GM23338 (cell line): ENCODE results near the gene ABCC9. TPM values are rescaled to one million over a fixed set of nuclear protein-coding genes. Genes with fewer than 3 reads are reported as not detected.

Source experiments
- ATAC-seq: fragments of 200-7000 bp; cut with Tn5 transposase; 3 replicates; pipeline ENCODE4 v1.9.1; 2020
- DNase-seq: peaks from one replicate; pipeline ENCODE4 v3.0.0-alpha.2; 2015; ENCODE audit warnings: low spot score
- H2AFZ ChIP-seq: fragments of 200-600 bp; sonication (generic); 2 replicates; pipeline ENCODE4 v1.8.0; 2016; ENCODE audit warnings: antibody characterized with exemption, mild to moderate bottlenecking, moderate library complexity
- H3F3A ChIP-seq: fragments of 200-600 bp; sonication (generic); replicated peaks from 2 replicates; pipeline ENCODE4 v1.8.0; 2017; ENCODE audit warnings: antibody characterized with exemption, mixed run types, low read depth
- H3K27ac ChIP-seq: fragments of 200-600 bp; sonication (generic); 2 replicates; pipeline ENCODE4 v1.6.1; 2016; ENCODE audit warnings: low read depth
- H3K27me3 ChIP-seq: fragments of 200-600 bp; sonication (generic); 2 replicates; pipeline ENCODE4 v1.8.0; 2016; ENCODE audit warnings: mild to moderate bottlenecking, mixed run types, moderate library complexity; ENCODE audit not compliant: insufficient read depth
- H3K36me3 ChIP-seq: fragments of 200-600 bp; sonication (generic); 2 replicates; pipeline ENCODE4 v1.8.0; 2016; ENCODE audit warnings: mild to moderate bottlenecking; ENCODE audit not compliant: insufficient read depth
- H3K4me1 ChIP-seq: fragments of 200-600 bp; sonication (generic); 2 replicates; pipeline ENCODE4 v1.8.0; 2016; ENCODE audit warnings: mild to moderate bottlenecking, moderate library complexity; ENCODE audit not compliant: insufficient read depth
- H3K4me2 ChIP-seq: fragments of 200-600 bp; sonication (generic); 2 replicates; pipeline ENCODE4 v1.7.1; 2017; ENCODE audit warnings: mixed run types
- H3K4me3 ChIP-seq: fragments of 200-600 bp; sonication (generic); 2 replicates; pipeline ENCODE4 v1.6.1; 2016; ENCODE audit warnings: mixed run types
- H3K79me2 ChIP-seq: fragments of 200-600 bp; sonication (generic); replicated peaks from 2 replicates; pipeline ENCODE4 v1.8.0; 2017; ENCODE audit warnings: mild to moderate bottlenecking; ENCODE audit not compliant: insufficient read depth
- H3K9me2 ChIP-seq: fragments of 200-600 bp; sonication (generic); 2 replicates; pipeline ENCODE4 v1.8.0; 2017; ENCODE audit not compliant: insufficient read depth
- H4K20me1 ChIP-seq: fragments of 200-600 bp; sonication (generic); replicated peaks from 2 replicates; pipeline ENCODE4 v1.8.0; 2017; ENCODE audit warnings: mild to moderate bottlenecking; ENCODE audit not compliant: insufficient read depth
- H3K27ac Mint-ChIP-seq: 2 replicates; pipeline ENCODE4 v1.8.0; 2020; ENCODE audit warnings: inconsistent platforms, mild to moderate bottlenecking, moderate library complexity, mixed read lengths
- H3K27me3 Mint-ChIP-seq: 3 replicates; pipeline ENCODE4 v1.8.0; 2022; ENCODE audit warnings: low read depth, mild to moderate bottlenecking, moderate library complexity, mixed read lengths, inconsistent platforms; ENCODE audit not compliant: insufficient read depth, poor library complexity
- H3K36me3 Mint-ChIP-seq: 3 replicates; pipeline ENCODE4 v1.8.0; 2021; ENCODE audit warnings: low read depth, mild to moderate bottlenecking, inconsistent platforms, moderate library complexity, mixed read lengths
- H3K4me1 Mint-ChIP-seq: 3 replicates; pipeline ENCODE4 v1.8.0; 2020; ENCODE audit warnings: mild to moderate bottlenecking, inconsistent platforms, mixed read lengths
- H3K4me3 Mint-ChIP-seq: 3 replicates; pipeline ENCODE4 v1.8.0; 2021; ENCODE audit warnings: moderate library complexity, mild to moderate bottlenecking, inconsistent platforms, mixed read lengths
- H3K9me3 Mint-ChIP-seq: 3 replicates; pipeline ENCODE4 v1.8.0; 2020; ENCODE audit warnings: moderate library complexity, mild to moderate bottlenecking, inconsistent platforms, mixed read lengths
- CREB1 ChIP-seq: fragments of 250-450 bp; sonication (Bioruptor Pico); IDR thresholded peaks from 2 replicates; pipeline ENCODE4 v1.5.0; 2020; ENCODE audit warnings: low read depth, mild to moderate bottlenecking, moderate library complexity
- CTCF ChIP-seq, 2 experiments: fragments of 200-600 bp in 1 of 2; sonication (generic) in 1 of 2; conservative IDR thresholded peaks; 2 replicates each; pipeline versions ENCODE4 v1.5.1 to v1.6.1; 2016 to 2017; ENCODE audit warnings: antibody characterized with exemption in 2 of 2, low read depth in 2 of 2, mild to moderate bottlenecking in 2 of 2, moderate library complexity in 1 of 2
- EZH2 ChIP-seq: fragments of 200-600 bp; sonication (generic); IDR thresholded peaks from one replicate; pipeline ENCODE4 v1.8.0; 2017; ENCODE audit warnings: antibody characterized with exemption, mild to moderate bottlenecking, low read depth; ENCODE audit not compliant: unreplicated experiment
- EZH2phosphoT487 ChIP-seq: fragments of 200-600 bp; sonication (generic); IDR thresholded peaks from one replicate; pipeline ENCODE4 v1.8.1; 2018; ENCODE audit warnings: antibody characterized with exemption; ENCODE audit not compliant: unreplicated experiment
- JUNB ChIP-seq: IDR thresholded peaks from one replicate; pipeline ENCODE4 v1.6.1; 2016; ENCODE audit warnings: antibody characterized with exemption; ENCODE audit not compliant: unreplicated experiment
- REST ChIP-seq: IDR thresholded peaks from one replicate; pipeline ENCODE4 v1.6.1; 2018; ENCODE audit warnings: antibody characterized with exemption; ENCODE audit not compliant: unreplicated experiment
- ZNF114 ChIP-seq: fragments of 250-450 bp; sonication (Bioruptor Pico); IDR thresholded peaks from 2 replicates; pipeline ENCODE4 v1.5.0; 2020; ENCODE audit warnings: mild to moderate bottlenecking, moderate library complexity
- ZNF462 ChIP-seq: fragments of 250-450 bp; sonication (Bioruptor Pico); IDR thresholded peaks from 2 replicates; pipeline ENCODE4 v1.5.0; 2020; ENCODE audit warnings: mild to moderate bottlenecking, moderate library complexity
- polyA plus RNA-seq: library from polyadenylated mRNA; unstranded; fragments of >200 nt; fragmentation: Nextera tagmentation; extraction: Ambion mirVana; gene quantifications from 2 replicates; pipeline ENCODE4 v1.2.1, GENCODE V29; 2016
- total RNA-seq: library from RNA; depleted of rRNA; stranded (reverse); fragments of >200 nt; shearing (Covaris generic); gene quantifications from 2 replicates; pipeline ENCODE4 v1.2.3, GENCODE V29; 2014

Gene ABCC9
- total and polyA plus RNA-seq, 2 experiments from 2014 or later = not detected

GRCh38 chr12:21757735-21758134, 183.5 kb downstream of the ABCC9 start (continued):
- no peak for TF ChIP-seq ZNF462 (CRISPR knock-in tag)
- no peak for TF ChIP-seq ZNF114 (CRISPR knock-in tag)

- H3K9me3 Mint-ChIP-seq = no peaks in the 10 kb centered on the region
- no peak overlapping the region for H3K4me3 ChIP-seq
- DNase-seq = no peak
- no peak for TF ChIP-seq EZH2phosphoT487
- TF ChIP-seq EZH2 = no peak
- TF ChIP-seq CTCF (conservative IDR thresholded peaks at IDR 0.05; ENCODE audit: low read depth in 2 of 2) = no peak
- TF ChIP-seq JUNB = no peak
- TF ChIP-seq CREB1 = no peak
- no peak for TF ChIP-seq REST
Observed at GRCh38 chr12:21756699-21757098, 184.5 kb downstream of the ABCC9 start.

More at GRCh38 chr12:21756699-21757098, 184.5 kb downstream of the ABCC9 start:
- H3K36me3 Mint-ChIP-seq = no peaks in the 10 kb centered on the region
- H3K27me3 ChIP-seq = no peaks in the 10 kb centered on the region
- H3F3A ChIP-seq = no peaks in the 10 kb centered on the region
- H3K27me3 Mint-ChIP-seq = no peaks in the 10 kb centered on the region
- no peaks in the 10 kb centered on the region for H3K36me3 ChIP-seq
- no peak overlapping the region for H2AFZ ChIP-seq
- H4K20me1 ChIP-seq = no peaks in the 10 kb centered on the region
- H3K27ac Mint-ChIP-seq = no peak overlapping the region
- no peak for ATAC-seq
- no peaks in the 10 kb centered on the region for H3K4me1 ChIP-seq
- no peaks in the 10 kb centered on the region for H3K79me2 ChIP-seq
- H3K4me1 Mint-ChIP-seq = no peaks in the 10 kb centered on the region; the same call in 2 of the 3 replicates
- H3K27ac ChIP-seq = no peak overlapping the region
- no peak overlapping the region for H3K4me3 Mint-ChIP-seq
- no peak overlapping the region for H3K4me2 ChIP-seq
- no peaks in the 10 kb centered on the region for H3K9me2 ChIP-seq
